Activated CD4-positive, alpha-beta T cell treated with anti-CD3 and anti-CD28 coated beads for 36 hours (primary cell): ENCODE results near the gene ITSN2. TPM values are rescaled to one million over a fixed set of nuclear protein-coding genes. Genes with fewer than 3 reads are reported as not detected.
"Not testable (repeated sequence)": the region's sequence is repeated elsewhere in the genome, so short reads cannot be mapped to it uniquely, and the experiment has no call there.

Experiments used
- ATAC-seq: fragments of 200-7000 bp; cut with Tn5 transposase; one replicate; pipeline ENCODE4 v1.10.0; 2021; ENCODE audit warnings: mild to moderate bottlenecking, moderate library complexity
- CTCF ChIA-PET: fragments of 350-600 bp; sonication (Branson Sonifier 250); formaldehyde crosslinking; loops from one replicate; lab custom pipeline; 2021; ENCODE audit warnings: antibody characterized with exemption; lab: Charles Lee
- POLR2A ChIA-PET: fragments of 350-600 bp; sonication (Branson Sonifier 250); formaldehyde crosslinking; loops from one replicate; lab custom pipeline; 2021; ENCODE audit warnings: antibody characterized with exemption, inconsistent platforms; lab: Charles Lee
- DNase-seq: peaks from one replicate; pipeline ENCODE4 v3.0.0-alpha.2; 2020
- H3K27ac Mint-ChIP-seq: one replicate; pipeline ENCODE4 v1.8.0; 2021; ENCODE audit warnings: mixed read lengths
- H3K27me3 Mint-ChIP-seq: one replicate; pipeline ENCODE4 v1.8.0; 2021; ENCODE audit warnings: mixed read lengths
- H3K36me3 Mint-ChIP-seq: one replicate; pipeline ENCODE4 v1.8.0; 2021; ENCODE audit warnings: low read depth, mixed read lengths
- H3K4me1 Mint-ChIP-seq: one replicate; pipeline ENCODE4 v1.8.0; 2021; ENCODE audit warnings: mixed read lengths
- H3K4me3 Mint-ChIP-seq: one replicate; pipeline ENCODE4 v1.8.0; 2021; ENCODE audit warnings: mild to moderate bottlenecking, moderate library complexity, mixed read lengths
- H3K9me3 Mint-ChIP-seq: one replicate; pipeline ENCODE4 v1.8.0; 2021; ENCODE audit warnings: low read depth, mixed read lengths
- intact Hi-C, 2 experiments: fragments of 100-400 bp; cut with DNase I in 1 of 2; cut with micrococcal nuclease in 1 of 2; formaldehyde crosslinking; loops; one replicate each; pipeline versions ENCODE4 v1.14.2 to v1.15.1; 2022 to 2024; cut with DNase I, micrococcal nuclease
- total RNA-seq, 2 experiments: library from RNA; stranded (reverse); gene quantifications; one replicate each; pipeline ENCODE4 v1.2.3, GENCODE V29; 2021

ITSN2 gene
- total RNA-seq, 2 experiments from 2014 or later = 46.0 to 49.6 TPM

- Mint-ChIP-seq H3K36me3 (peaks cover 31% of the 10 kb centered on the region), H3K4me3 (no peak overlapping the region), H3K27me3 (no peaks in the 10 kb centered on the region), H3K9me3 (peaks cover 4% of the 10 kb centered on the region), H3K27ac (no peak overlapping the region), H3K4me1 (no peaks in the 10 kb centered on the region)
- POLR2A ChIA-PET = no interaction called here
- intact Hi-C loops = no loop called here
- DNase-seq (no peak), ATAC-seq (no peak)
- CTCF ChIA-PET = no interaction called here
Measured at GRCh38 chr2:24200799-24201198, 159.5 kb downstream of the ITSN2 start.

- Mint-ChIP-seq H3K9me3 (peaks cover 4% of the 10 kb centered on the region), H3K27ac (no peak overlapping the region), H3K4me3 (no peak overlapping the region), H3K27me3 (no peaks in the 10 kb centered on the region), H3K36me3 (peaks cover 27% of the 10 kb centered on the region), H3K4me1 (no peaks in the 10 kb centered on the region)
- CTCF ChIA-PET = no interaction called here
- POLR2A ChIA-PET = no interaction called here
- DNase-seq (no peak), ATAC-seq (no peak)
- intact Hi-C loops = no loop called here
Measured at GRCh38 chr2:24199968-24200590, 160.3 kb downstream of the ITSN2 start.

GRCh38 chr2:24197213-24197612 lies 163.1 kb downstream of the ITSN2 start:
- H3K4me1 Mint-ChIP-seq, H3K9me3 Mint-ChIP-seq, intact Hi-C loops, DNase-seq, H3K27ac Mint-ChIP-seq, H3K36me3 Mint-ChIP-seq, H3K4me3 Mint-ChIP-seq, POLR2A ChIA-PET, H3K27me3 Mint-ChIP-seq, ATAC-seq: not testable (repeated sequence)
- CTCF ChIA-PET = interaction anchor here (1.2 kb wide), 1 partner anchor 373 kb away, joined by 3 read pairs; no protein-coding TSS in a partner anchor

GRCh38 chr2:24191848-24192247 lies 168.5 kb downstream of the ITSN2 start:
- H3K4me3 Mint-ChIP-seq = no peak overlapping the region
- H3K27me3 Mint-ChIP-seq = no peaks in the 10 kb centered on the region
- H3K4me1 Mint-ChIP-seq = no peaks in the 10 kb centered on the region
- no peak for DNase-seq
- H3K27ac Mint-ChIP-seq = no peak overlapping the region
- ATAC-seq = no peak
- intact Hi-C loops = no loop called here
- ChIA-PET POLR2A (no interaction called here), CTCF (interaction anchor here (0.6 kb wide), 3 partner anchors 15 to 218 kb away, joined by 3 read pairs; no protein-coding TSS in a partner anchor)
- peaks cover 14% of the 10 kb centered on the region for H3K9me3 Mint-ChIP-seq
- no peaks in the 10 kb centered on the region for H3K36me3 Mint-ChIP-seq

- peaks cover 11% of the 10 kb centered on the region for H3K9me3 Mint-ChIP-seq
- CTCF ChIA-PET = interaction anchor here (0.5 to 0.6 kb wide), 3 partner anchors 16 to 220 kb away, joined by 3 read pairs; no protein-coding TSS in a partner anchor
- intact Hi-C loops = no loop called here
Measured at GRCh38 chr2:24191156-24191555, 169.2 kb downstream of the ITSN2 start.

GRCh38 chr2:24190503-24190902 lies 169.8 kb downstream of the ITSN2 start:
- Mint-ChIP-seq H3K27me3 (no peaks in the 10 kb centered on the region), H3K36me3 (no peaks in the 10 kb centered on the region), H3K9me3 (peaks cover 11% of the 10 kb centered on the region), H3K4me1 (no peaks in the 10 kb centered on the region), H3K27ac (no peak overlapping the region), H3K4me3 (no peak overlapping the region)
- POLR2A ChIA-PET = no interaction called here
- CTCF ChIA-PET = interaction anchor here (0.5 kb wide), 1 partner anchor 221 kb away, joined by 3 read pairs; no protein-coding TSS in a partner anchor
- intact Hi-C loops = no loop called here
- ATAC-seq (no peak), DNase-seq (no peak)

More at GRCh38 chr2:24191156-24191555, 169.2 kb downstream of the ITSN2 start:
- no peak overlapping the region for H3K27ac Mint-ChIP-seq
- no peaks in the 10 kb centered on the region for H3K36me3 Mint-ChIP-seq
- H3K27me3 Mint-ChIP-seq = no peaks in the 10 kb centered on the region
- POLR2A ChIA-PET = interaction anchor here (0.6 kb wide), 1 partner anchor 99 kb away, joined by 4 read pairs; no protein-coding TSS in a partner anchor
- no peaks in the 10 kb centered on the region for H3K4me1 Mint-ChIP-seq
- no peak overlapping the region for H3K4me3 Mint-ChIP-seq
- ATAC-seq (no peak), DNase-seq (no peak)

GRCh38 chr2:24189551-24189950 lies 170.8 kb downstream of the ITSN2 start:
- ChIA-PET CTCF (no interaction called here), POLR2A (no interaction called here)
- Mint-ChIP-seq H3K4me3 (no peak overlapping the region), H3K36me3 (no peaks in the 10 kb centered on the region), H3K4me1 (no peaks in the 10 kb centered on the region), H3K9me3 (peaks cover 11% of the 10 kb centered on the region), H3K27ac (no peak overlapping the region), H3K27me3 (no peaks in the 10 kb centered on the region)
- no peak for ATAC-seq
- intact Hi-C loops = no loop called here
- DNase-seq = no peak

GRCh38 chr2:24183366-24184069 lies 176.8 kb downstream of the ITSN2 start:
- H3K4me3 Mint-ChIP-seq = no peak overlapping the region
- POLR2A ChIA-PET = no interaction called here
- H3K36me3 Mint-ChIP-seq = no peaks in the 10 kb centered on the region
- no peaks in the 10 kb centered on the region for H3K4me1 Mint-ChIP-seq
- DNase-seq (no peak), ATAC-seq (no peak)
- no peak overlapping the region for H3K27ac Mint-ChIP-seq
- peaks cover 8% of the 10 kb centered on the region for H3K9me3 Mint-ChIP-seq
- no peaks in the 10 kb centered on the region for H3K27me3 Mint-ChIP-seq
- intact Hi-C loops = no loop called here
- CTCF ChIA-PET = no interaction called here

- no peak overlapping the region for H3K27ac Mint-ChIP-seq
- H3K36me3 Mint-ChIP-seq = no peaks in the 10 kb centered on the region
- H3K27me3 Mint-ChIP-seq = no peaks in the 10 kb centered on the region
- POLR2A ChIA-PET = no interaction called here
- CTCF ChIA-PET = no interaction called here
- peaks cover 4% of the 10 kb centered on the region for H3K9me3 Mint-ChIP-seq
- DNase-seq = no peak
- intact Hi-C loops = no loop called here
- no peaks in the 10 kb centered on the region for H3K4me1 Mint-ChIP-seq
- H3K4me3 Mint-ChIP-seq = no peak overlapping the region
- ATAC-seq = no peak
Measured at GRCh38 chr2:24182507-24182906, 177.8 kb downstream of the ITSN2 start.

GRCh38 chr2:24181849-24182248 lies 178.5 kb downstream of the ITSN2 start:
- Mint-ChIP-seq H3K27ac (no peak overlapping the region), H3K36me3 (no peaks in the 10 kb centered on the region)
- CTCF ChIA-PET = interaction anchor here (1.2 kb wide), 1 partner anchor 21 kb away, joined by 3 read pairs; no protein-coding TSS in a partner anchor

GRCh38 chr2:24179683-24180082 lies 180.7 kb downstream of the ITSN2 start:
- ATAC-seq (no peak), DNase-seq (no peak)
- CTCF ChIA-PET = interaction anchor here (1.0 kb wide), 1 partner anchor 14 kb away, joined by 5 read pairs; no protein-coding TSS in a partner anchor
- H3K9me3 Mint-ChIP-seq = no peaks in the 10 kb centered on the region
- no peak overlapping the region for H3K4me3 Mint-ChIP-seq
- no peaks in the 10 kb centered on the region for H3K27me3 Mint-ChIP-seq
- no peaks in the 10 kb centered on the region for H3K36me3 Mint-ChIP-seq
- POLR2A ChIA-PET = no interaction called here
- H3K4me1 Mint-ChIP-seq = peaks cover 4% of the 10 kb centered on the region
- intact Hi-C loops = no loop called here
- no peak overlapping the region for H3K27ac Mint-ChIP-seq

More at GRCh38 chr2:24181849-24182248, 178.5 kb downstream of the ITSN2 start:
- POLR2A ChIA-PET = no interaction called here
- no peaks in the 10 kb centered on the region for H3K27me3 Mint-ChIP-seq
- DNase-seq (no peak), ATAC-seq (no peak)
- peaks cover 2% of the 10 kb centered on the region for H3K4me1 Mint-ChIP-seq
- H3K4me3 Mint-ChIP-seq = no peak overlapping the region
- no peaks in the 10 kb centered on the region for H3K9me3 Mint-ChIP-seq
- intact Hi-C loops = no loop called here

GRCh38 chr2:24176326-24176725 lies 184.0 kb downstream of the ITSN2 start:
- Mint-ChIP-seq H3K4me1 (peaks cover 4% of the 10 kb centered on the region), H3K4me3 (no peak overlapping the region), H3K9me3 (no peaks in the 10 kb centered on the region), H3K36me3 (no peaks in the 10 kb centered on the region), H3K27ac (no peak overlapping the region), H3K27me3 (peaks cover 6% of the 10 kb centered on the region)
- CTCF ChIA-PET = interaction anchor here (0.8 kb wide), 1 partner anchor 10 kb away, joined by 3 read pairs; no protein-coding TSS in a partner anchor
- DNase-seq (no peak), ATAC-seq (no peak)
- intact Hi-C loops = no loop called here
- POLR2A ChIA-PET = no interaction called here
